Measurements from ENCODE around the gene S100PBP. TPM values are rescaled to one million over a fixed set of nuclear protein-coding genes. Genes with fewer than 3 reads are reported as not detected.

Gene S100PBP
- total RNA-seq, 4 donors from 2014 or later: 11.0 to 32.1 (median 18.2) TPM

GRCh38 chr1:32813941-32814739 lies 3.3 kb upstream of the S100PBP start:
- no peak for DNase-seq (ENCODE audit: low spot score in 2 of 2)
- intact Hi-C loops (cut with DNase I; ENCODE audit: low total_unique reads): no loop called here
- 81 to 83% methylated on average over 11 of the region's 11 CpGs for WGBS, 2 donors
- TF ChIP-seq CTCF (IDR thresholded peaks at IDR 0.05): no peak
- TF ChIP-seq POLR2A (IDR thresholded peaks at IDR 0.05): no peak
- H3K4me3 ChIP-seq (ENCODE audit: low read depth, poor library complexity, severe bottlenecking): no peak overlapping the region

- H3K4me3 ChIP-seq (ENCODE audit: low read depth, poor library complexity, severe bottlenecking): peak overlapping the region; percentile 82
- intact Hi-C loops (cut with DNase I; ENCODE audit: low total_unique reads): no loop called here
- 0 to 1% methylated on average over 15 of the region's 15 CpGs for whole genome bisulfite sequencing, 2 donors
- no peak for TF ChIP-seq CTCF (IDR thresholded peaks at IDR 0.05)
- no peak for TF ChIP-seq POLR2A (IDR thresholded peaks at IDR 0.05)
- no peak for DNase-seq (ENCODE audit: low spot score in 2 of 2)
These were observed 736 bp upstream of the S100PBP start for GRCh38 chr1:32816676-32817158.

- intact Hi-C loops (cut with DNase I; ENCODE audit: low total_unique reads): no loop called here
- DNase-seq (ENCODE audit: low spot score in 2 of 2): peak; percentile 57 to 94
- TF ChIP-seq CTCF (IDR thresholded peaks at IDR 0.05): no peak
- WGBS, 2 donors: 1 to 2% methylated on average over 28 to 51 of the region's 51 CpGs
- peak overlapping the region; percentile 78 for H3K4me3 ChIP-seq (ENCODE audit: low read depth, poor library complexity, severe bottlenecking)
These were observed 648 bp downstream of the S100PBP start for GRCh38 chr1:32817815-32818786.

- intact Hi-C loops (cut with DNase I; ENCODE audit: low total_unique reads): no loop called here
- WGBS, 2 donors: 69 to 71% methylated on average over 11 of the region's 11 CpGs
- no peak for TF ChIP-seq POLR2A (IDR thresholded peaks at IDR 0.05)
- no peak for TF ChIP-seq CTCF (IDR thresholded peaks at IDR 0.05)
- H3K4me3 ChIP-seq (ENCODE audit: low read depth, poor library complexity, severe bottlenecking): no peak overlapping the region
- DNase-seq (ENCODE audit: low spot score in 2 of 2): peak in 1 of 2 donors; percentile 57
These were observed 1.5 kb downstream of the S100PBP start for GRCh38 chr1:32818804-32819541.

GRCh38 chr1:32825181-32825580 lies 7.7 kb downstream of the S100PBP start:
- H3K4me3 ChIP-seq (ENCODE audit: low read depth, poor library complexity, severe bottlenecking): no peak overlapping the region
- no peak for DNase-seq (ENCODE audit: low spot score in 2 of 2)
- TF ChIP-seq CTCF (IDR thresholded peaks at IDR 0.05) (no peak), POLR2A (IDR thresholded peaks at IDR 0.05) (no peak)
- intact Hi-C loops (cut with DNase I; ENCODE audit: low total_unique reads): no loop called here
- WGBS, 2 donors: 74 to 80% methylated on average over 3 of the region's 3 CpGs
